Subcutaneous adipose tissue (tissue), 4 donors: Measurements from ENCODE around the gene FAAP20. TPM values are rescaled to one million over a fixed set of nuclear protein-coding genes. Genes with fewer than 3 reads are reported as not detected.

ENCODE experiments used
- total RNA-seq, 4 donors: library from RNA; depleted of rRNA; stranded (reverse); fragments of >200 nt; gene quantifications; one replicate each; pipeline ENCODE4 v1.1.0, GENCODE V29; 2016
- TF ChIP-seq, protein P1 (sequence below): fragments of 450-650 bp; IDR thresholded peaks from one replicate; pipeline ENCODE4 v1.5.1; 2016; ENCODE audit warnings: low read depth, mild to moderate bottlenecking, control low read depth, antibody characterized with exemption, moderate library complexity

Gene FAAP20
- total RNA-seq, 4 donors from 2014 or later: 15.8 to 41.1 (median 34.1) TPM

DNA sequence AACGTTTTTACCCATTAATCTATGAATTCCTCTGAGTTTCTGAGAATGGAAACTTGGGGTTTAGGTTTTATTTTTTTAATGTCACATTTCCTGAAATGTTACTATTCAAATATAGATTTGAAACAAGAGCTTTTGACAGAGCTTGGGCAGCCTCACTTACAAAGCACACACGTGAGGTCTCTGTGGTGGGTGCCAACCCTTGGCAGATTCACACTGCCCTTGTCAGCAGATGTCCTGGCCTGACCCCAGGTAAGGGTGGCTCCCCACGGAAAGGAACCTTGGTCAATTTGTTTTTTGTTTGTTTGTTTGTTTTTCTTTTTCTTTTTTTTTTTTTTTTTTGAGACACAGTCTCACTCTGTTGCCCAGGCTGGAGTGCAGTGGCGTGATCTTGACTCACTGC lies 53.5 kb downstream of the FAAP20 start:
- TF ChIP-seq, protein P1, sequence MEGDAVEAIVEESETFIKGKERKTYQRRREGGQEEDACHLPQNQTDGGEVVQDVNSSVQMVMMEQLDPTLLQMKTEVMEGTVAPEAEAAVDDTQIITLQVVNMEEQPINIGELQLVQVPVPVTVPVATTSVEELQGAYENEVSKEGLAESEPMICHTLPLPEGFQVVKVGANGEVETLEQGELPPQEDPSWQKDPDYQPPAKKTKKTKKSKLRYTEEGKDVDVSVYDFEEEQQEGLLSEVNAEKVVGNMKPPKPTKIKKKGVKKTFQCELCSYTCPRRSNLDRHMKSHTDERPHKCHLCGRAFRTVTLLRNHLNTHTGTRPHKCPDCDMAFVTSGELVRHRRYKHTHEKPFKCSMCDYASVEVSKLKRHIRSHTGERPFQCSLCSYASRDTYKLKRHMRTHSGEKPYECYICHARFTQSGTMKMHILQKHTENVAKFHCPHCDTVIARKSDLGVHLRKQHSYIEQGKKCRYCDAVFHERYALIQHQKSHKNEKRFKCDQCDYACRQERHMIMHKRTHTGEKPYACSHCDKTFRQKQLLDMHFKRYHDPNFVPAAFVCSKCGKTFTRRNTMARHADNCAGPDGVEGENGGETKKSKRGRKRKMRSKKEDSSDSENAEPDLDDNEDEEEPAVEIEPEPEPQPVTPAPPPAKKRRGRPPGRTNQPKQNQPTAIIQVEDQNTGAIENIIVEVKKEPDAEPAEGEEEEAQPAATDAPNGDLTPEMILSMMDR: no peak

Other genes with a start within 250 kb of the FAAP20 start
- under 1 TPM in 1 of 4 donors, not detected in 3; 0.16 TPM for gene CFAP74, start 191.0 kb downstream of the FAAP20 start, total RNA-seq
- gene GABRD, start 175.4 kb downstream of the FAAP20 start, total RNA-seq: 1 to 10 TPM in 1 of 4 donors, not detected in 3; 1.3 TPM
- gene PRKCZ, start 144.4 kb downstream of the FAAP20 start, total RNA-seq: 1 to 10 TPM in 2 of 4 donors, under 1 TPM in 1, not detected in 1; 0.49 to 1.9 (median 1.1) TPM
- gene SKI, start 33.5 kb upstream of the FAAP20 start, total RNA-seq: 10 to 100 TPM; 24.3 to 67.6 (median 27.8) TPM
- gene MORN1, start 196.8 kb upstream of the FAAP20 start, total RNA-seq: 1 to 10 TPM; 2.8 to 9.6 (median 4.3) TPM
- gene RER1, start 197.1 kb upstream of the FAAP20 start, total RNA-seq: 10 to 100 TPM; 60.5 to 92.3 (median 76.4) TPM
- gene PEX10, start 217.8 kb upstream of the FAAP20 start, total RNA-seq: 10 to 100 TPM; 16.0 to 45.0 (median 27.3) TPM